ENCODE results near the gene TEDDM1.

TEDDM1 gene

DNA sequence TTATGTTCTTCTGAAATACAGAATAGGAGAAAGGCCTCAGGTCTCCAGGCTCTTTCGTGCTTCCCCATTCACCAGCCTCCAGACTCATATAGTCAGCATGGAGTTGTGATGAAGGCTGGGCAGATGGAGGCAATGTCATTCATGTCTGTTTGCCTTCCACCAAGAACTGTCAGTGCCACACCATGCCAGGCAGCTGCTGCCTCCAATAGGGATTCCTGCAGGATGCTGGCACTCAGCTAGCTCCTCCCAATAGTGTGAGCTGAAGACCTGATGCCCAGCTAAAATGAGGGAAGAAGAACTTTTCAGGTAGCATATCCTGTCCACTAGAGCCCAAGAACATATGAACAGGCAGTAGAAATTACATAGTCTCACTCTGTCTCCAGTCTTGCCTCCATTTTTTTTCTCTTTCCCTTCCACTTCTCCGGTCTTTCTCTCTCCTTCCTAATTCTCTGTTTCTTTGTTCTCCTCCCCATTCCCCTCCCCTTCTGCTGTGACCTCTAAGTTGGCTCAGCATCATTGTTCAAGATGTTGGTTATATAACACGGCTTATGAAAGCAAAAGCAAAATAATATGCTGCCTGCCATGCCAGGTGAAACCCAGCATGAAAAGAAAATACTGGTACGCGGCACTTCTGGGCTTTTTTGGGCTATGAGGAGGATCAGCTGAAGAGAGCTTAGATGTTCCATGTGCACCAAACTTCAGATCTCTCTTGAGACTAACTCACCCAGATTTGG, 26.2 kb downstream of the TEDDM1 start:
- TF ChIP-seq, protein P1, sequence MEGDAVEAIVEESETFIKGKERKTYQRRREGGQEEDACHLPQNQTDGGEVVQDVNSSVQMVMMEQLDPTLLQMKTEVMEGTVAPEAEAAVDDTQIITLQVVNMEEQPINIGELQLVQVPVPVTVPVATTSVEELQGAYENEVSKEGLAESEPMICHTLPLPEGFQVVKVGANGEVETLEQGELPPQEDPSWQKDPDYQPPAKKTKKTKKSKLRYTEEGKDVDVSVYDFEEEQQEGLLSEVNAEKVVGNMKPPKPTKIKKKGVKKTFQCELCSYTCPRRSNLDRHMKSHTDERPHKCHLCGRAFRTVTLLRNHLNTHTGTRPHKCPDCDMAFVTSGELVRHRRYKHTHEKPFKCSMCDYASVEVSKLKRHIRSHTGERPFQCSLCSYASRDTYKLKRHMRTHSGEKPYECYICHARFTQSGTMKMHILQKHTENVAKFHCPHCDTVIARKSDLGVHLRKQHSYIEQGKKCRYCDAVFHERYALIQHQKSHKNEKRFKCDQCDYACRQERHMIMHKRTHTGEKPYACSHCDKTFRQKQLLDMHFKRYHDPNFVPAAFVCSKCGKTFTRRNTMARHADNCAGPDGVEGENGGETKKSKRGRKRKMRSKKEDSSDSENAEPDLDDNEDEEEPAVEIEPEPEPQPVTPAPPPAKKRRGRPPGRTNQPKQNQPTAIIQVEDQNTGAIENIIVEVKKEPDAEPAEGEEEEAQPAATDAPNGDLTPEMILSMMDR (IDR thresholded peaks at IDR 0.05; ENCODE audit: insufficient read depth, low read length, poor library complexity, severe bottlenecking): no peak
- DNase-seq (ENCODE audit: extremely low read depth, insufficient read length): no peak
- Histone ChIP-seq H3K27me3 (replicated peaks; ENCODE audit: control insufficient read depth, insufficient read depth, low read length) (no peaks in the 10 kb centered on the region), H3K36me3 (ENCODE audit: control insufficient read depth, insufficient read depth, low read length) (no peaks in the 10 kb centered on the region), H3K4me3 (replicated peaks; ENCODE audit: low read depth, low read length) (no peak overlapping the region)

DNA sequence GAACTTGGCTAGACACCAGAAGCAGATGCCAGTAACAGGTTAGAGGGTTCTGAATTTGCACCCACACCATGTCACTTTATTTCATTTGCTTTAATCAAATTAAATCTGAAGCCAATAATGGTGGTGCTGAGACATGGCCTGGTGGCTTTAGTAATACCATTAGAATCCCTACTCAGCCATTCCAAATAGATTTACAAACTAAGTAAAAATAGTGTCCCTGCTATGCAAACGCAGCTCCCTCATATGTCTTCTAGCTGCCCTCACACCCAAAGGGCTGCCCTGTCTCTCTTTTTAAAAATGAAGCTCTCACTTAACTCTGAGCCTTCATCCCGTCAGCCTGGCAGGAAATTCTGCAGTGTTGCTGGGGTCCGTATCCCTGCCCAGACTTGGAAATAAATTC, 29.9 kb downstream of the TEDDM1 start:
- Histone ChIP-seq H3K36me3 (ENCODE audit: control insufficient read depth, insufficient read depth, low read length) (no peaks in the 10 kb centered on the region), H3K4me3 (replicated peaks; ENCODE audit: low read depth, low read length) (no peak overlapping the region), H3K27me3 (replicated peaks; ENCODE audit: control insufficient read depth, insufficient read depth, low read length) (no peaks in the 10 kb centered on the region; the same call in 1 of the 2 replicates)
- DNase-seq (ENCODE audit: extremely low read depth, insufficient read length): no peak
- TF ChIP-seq, protein P1 (IDR thresholded peaks at IDR 0.05; ENCODE audit: insufficient read depth, low read length, poor library complexity, severe bottlenecking): no peak

DNA sequence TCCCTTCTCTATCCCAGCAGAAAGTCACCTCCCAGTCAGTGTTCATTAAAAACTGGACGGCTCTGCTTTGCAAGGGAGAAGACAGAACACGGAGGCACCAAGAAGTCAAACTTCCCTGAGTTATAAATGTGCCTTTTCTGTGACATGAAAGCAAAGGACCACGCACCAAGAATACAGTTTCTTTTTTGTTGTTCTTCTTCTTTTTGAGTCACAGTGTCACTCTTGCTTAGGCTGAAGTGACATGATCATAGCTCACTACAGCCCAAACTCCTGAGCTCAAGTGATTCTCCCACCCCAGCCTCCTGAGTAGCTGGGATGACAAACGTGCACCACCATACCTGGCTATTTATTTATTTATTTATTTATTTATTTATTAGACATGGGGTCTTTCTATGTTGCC, 31.6 kb downstream of the TEDDM1 start:
- no peak for DNase-seq (ENCODE audit: extremely low read depth, insufficient read length)
- Histone ChIP-seq H3K4me3 (replicated peaks; ENCODE audit: low read depth, low read length) (peak overlapping the region; percentile 37; the same call in 1 of the 2 replicates), H3K36me3 (ENCODE audit: control insufficient read depth, insufficient read depth, low read length) (no peaks in the 10 kb centered on the region), H3K27me3 (replicated peaks; ENCODE audit: control insufficient read depth, insufficient read depth, low read length) (no peaks in the 10 kb centered on the region; the same call in 1 of the 2 replicates)
- TF ChIP-seq, protein P1 (IDR thresholded peaks at IDR 0.05; ENCODE audit: insufficient read depth, low read length, poor library complexity, severe bottlenecking): no peak

DNA sequence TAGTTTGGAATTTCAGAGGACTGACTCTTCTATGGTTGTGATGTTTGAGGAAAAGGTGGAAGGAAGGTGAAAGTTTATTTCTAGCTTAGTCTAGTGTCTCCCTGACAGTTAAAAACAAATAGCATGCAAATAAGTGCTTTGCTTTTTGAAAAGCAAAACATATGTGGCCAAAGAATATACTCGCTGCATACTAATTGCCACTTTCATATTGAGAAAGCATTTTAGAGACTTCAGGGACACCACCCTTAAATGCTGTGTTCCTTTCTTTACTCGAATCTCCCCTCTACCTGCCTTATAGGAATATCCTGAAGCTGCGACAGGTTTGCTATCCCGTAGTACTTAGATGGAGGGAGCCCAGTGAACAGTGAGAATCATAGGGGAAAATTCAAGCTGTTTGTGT, 32.1 kb downstream of the TEDDM1 start:
- H3K36me3 ChIP-seq (ENCODE audit: control insufficient read depth, insufficient read depth, low read length): no peaks in the 10 kb centered on the region
- no peaks in the 10 kb centered on the region; the same call in 1 of the 2 replicates for H3K27me3 ChIP-seq (replicated peaks; ENCODE audit: control insufficient read depth, insufficient read depth, low read length)
- peak overlapping the region; percentile 37; the same call in 1 of the 2 replicates for H3K4me3 ChIP-seq (replicated peaks; ENCODE audit: low read depth, low read length)
- DNase-seq (ENCODE audit: extremely low read depth, insufficient read length): no peak
- TF ChIP-seq, protein P1 (IDR thresholded peaks at IDR 0.05; ENCODE audit: insufficient read depth, low read length, poor library complexity, severe bottlenecking): no peak

DNA sequence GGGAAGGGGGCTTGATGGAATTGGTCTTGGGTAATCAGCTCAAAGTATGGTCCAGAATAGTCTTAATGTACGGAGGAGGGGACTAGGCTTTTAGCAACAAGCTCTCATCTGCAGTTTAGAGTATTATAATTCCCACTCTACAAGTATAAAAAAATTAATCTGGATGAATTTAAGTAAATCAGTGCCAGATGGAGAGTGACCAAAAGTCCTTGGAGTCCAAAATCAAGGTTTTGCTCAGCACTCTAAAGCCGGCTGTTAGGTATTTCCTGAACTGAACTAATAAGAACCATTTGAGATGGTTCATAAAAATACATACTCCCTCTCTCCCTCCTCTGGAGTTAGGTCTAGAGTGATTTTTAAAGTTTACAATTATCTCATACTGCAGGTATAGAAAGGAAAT, 32.5 kb downstream of the TEDDM1 start:
- no peak for DNase-seq (ENCODE audit: extremely low read depth, insufficient read length)
- TF ChIP-seq, protein P1 (IDR thresholded peaks at IDR 0.05; ENCODE audit: insufficient read depth, low read length, poor library complexity, severe bottlenecking): no peak
- Histone ChIP-seq H3K4me3 (replicated peaks; ENCODE audit: low read depth, low read length) (no peak overlapping the region), H3K36me3 (ENCODE audit: control insufficient read depth, insufficient read depth, low read length) (no peaks in the 10 kb centered on the region), H3K27me3 (replicated peaks; ENCODE audit: control insufficient read depth, insufficient read depth, low read length) (no peaks in the 10 kb centered on the region; the same call in 1 of the 2 replicates)
